NCI-H524 treated with DMSO at 0.1 percent for 48 hours (cell line): ENCODE data around the gene LRRFIP2.
"Not testable (repeated sequence)": the region's sequence is repeated elsewhere in the genome, so short reads cannot be mapped to it uniquely, and the experiment has no call there.

Source experiments
- DNase-seq: peaks from one replicate; lab custom pipeline; 2025; lab: John Stamatoyannopoulos, UW

Gene LRRFIP2

DNA sequence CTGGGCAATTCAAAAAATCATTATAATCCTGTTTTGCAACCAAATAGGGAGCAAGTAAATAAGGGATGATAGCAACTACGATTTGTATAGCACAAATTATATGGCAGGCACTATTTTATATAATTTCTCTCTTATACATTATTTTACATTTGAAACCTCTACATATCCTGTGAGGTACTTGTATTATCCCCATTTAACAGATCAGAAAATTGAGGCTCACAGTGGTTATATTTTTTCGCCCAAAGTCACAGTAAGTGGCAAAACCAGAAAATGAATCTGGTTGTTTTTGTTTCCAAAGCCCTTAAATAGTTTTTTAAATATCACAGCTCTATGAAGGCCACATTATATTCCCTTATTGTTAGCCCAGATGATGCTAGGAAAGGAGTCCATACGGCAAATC is 106.8 kb downstream of the LRRFIP2 start:
- no peak for DNase-seq

DNA sequence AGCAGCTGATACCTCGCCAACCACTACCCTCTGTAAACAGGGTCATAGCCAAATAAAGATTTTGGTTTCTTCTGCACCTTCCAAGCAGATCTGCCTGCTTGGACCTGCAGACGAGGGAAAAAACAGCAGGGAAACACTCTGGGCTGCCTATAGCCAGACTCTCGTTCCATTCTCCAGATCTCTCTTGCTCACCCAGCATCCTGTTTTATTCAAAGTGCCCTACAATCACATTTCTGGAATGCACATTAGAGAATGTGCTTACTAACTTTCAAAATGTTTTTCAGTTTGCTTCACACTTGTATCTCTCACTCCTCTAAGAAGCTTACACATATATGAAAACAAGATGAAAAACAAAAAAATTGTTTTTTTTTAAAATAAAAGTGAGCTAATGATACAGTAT is 109.6 kb downstream of the LRRFIP2 start:
- no peak for DNase-seq

DNA sequence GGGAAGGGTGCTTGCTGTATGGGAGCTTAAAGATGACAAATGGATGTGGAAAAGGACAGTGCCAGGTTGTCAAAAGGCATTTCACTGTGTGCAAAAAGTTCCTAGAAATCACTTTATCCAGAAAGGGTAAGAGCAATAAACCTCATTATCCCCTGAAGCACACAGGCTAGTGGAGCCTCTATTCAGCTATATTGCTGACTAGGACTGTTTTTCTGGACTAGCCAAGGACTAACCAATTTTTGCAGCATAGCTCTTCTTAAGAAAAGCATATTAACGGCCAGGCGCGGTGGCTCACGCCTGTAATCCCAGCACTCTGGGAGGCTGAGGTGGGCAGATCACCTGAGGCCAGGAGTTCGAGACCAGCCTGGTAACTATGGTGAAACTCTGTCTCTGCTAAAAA is 116.3 kb downstream of the LRRFIP2 start:
- DNase-seq: no peak

DNA sequence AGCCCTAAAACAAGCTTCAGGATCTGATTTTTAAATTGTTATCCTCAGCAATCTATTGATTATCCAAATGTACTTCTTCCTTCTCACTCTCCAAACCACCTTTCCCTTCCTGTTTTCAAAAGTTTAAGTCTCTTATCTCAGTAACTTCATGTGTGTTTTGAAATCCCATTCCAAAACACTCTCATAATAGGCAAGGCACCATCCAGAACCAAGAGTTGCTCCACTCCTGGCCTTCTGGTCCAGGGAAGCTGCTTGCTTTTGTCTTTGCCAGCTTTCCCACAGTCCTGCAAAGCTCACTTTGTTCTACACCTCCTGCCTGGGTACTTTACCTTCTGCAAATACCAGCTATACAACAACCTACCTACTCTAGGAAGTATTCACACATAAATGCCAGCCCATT is 117.6 kb downstream of the LRRFIP2 start:
- no peak for DNase-seq

DNA sequence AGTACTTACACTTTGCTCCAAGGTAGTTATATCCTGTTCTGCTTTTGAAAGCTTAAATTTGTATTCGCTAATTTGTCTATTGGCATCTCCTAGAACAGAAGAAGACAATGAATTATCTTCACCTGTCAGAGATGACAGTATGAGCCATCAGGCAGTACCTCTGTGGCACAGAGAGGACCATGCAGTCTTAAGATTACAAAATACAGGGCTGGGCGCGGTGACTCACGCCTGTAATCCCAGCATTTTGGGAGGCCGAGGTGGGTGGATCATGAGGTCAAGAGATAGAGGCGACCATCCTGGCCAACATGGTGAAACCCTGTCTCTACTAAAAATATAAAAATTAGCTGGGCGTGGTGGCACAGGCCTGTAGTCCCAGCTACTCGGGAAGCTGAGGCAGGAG is 119.3 kb downstream of the LRRFIP2 start:
- DNase-seq: not testable (repeated sequence)

DNA sequence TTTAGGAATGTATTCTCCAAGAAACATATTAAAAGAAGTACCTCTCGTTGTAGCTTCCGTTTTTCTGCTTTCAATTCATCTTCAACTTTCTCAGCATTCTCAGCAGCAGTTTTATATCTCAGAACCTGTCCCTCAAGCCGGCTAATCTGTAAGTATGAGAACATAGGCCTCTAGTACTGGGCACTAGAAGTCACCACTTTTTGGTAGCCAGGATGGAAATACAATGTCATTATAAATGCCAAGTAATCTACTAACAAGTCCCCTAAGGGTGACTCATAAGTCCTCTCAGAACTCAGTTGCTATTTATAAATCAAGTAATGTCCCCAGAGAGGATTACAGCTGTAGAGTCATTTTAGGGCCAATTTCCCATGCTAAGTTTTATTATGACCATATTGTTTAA is 120.0 kb downstream of the LRRFIP2 start:
- no peak for DNase-seq

DNA sequence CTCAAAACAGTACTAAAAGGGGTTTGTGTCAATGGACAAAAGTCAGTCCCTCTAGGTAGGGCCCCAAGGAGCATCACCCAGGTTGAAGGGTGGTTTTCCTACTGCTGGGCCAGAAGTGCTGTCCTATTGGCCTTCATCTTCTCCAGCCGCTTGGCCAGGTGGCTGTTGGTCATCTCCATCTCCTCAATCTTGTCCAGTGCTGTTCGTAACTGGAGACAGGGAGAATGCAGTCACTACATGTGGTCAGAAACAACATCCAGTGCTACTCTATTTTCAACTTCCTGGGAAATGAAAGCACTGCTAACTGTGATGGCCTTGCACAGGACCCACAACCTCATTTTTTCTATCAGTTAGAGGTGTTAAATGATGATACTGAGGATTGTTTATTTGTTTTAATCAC is 120.6 kb downstream of the LRRFIP2 start:
- DNase-seq: no peak

DNA sequence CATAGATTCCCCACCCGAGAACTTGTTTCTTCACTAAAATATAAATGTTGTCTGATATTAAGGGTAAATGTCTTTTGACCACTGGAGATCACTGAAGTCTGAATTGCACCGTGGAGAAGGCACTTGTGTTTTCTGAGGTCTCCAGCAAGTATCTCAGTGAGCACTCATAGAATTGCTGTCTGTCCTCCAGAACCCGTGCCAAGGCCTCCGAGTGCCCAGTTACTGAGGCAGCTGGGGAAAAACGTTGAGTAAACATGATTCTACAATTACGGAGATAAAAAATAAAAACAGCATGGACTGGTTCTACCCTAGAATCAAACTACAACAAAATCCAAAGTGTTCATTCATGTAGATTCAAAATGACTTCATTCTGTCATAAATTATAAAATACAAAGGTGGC is 121.0 kb downstream of the LRRFIP2 start:
- no peak for DNase-seq

DNA sequence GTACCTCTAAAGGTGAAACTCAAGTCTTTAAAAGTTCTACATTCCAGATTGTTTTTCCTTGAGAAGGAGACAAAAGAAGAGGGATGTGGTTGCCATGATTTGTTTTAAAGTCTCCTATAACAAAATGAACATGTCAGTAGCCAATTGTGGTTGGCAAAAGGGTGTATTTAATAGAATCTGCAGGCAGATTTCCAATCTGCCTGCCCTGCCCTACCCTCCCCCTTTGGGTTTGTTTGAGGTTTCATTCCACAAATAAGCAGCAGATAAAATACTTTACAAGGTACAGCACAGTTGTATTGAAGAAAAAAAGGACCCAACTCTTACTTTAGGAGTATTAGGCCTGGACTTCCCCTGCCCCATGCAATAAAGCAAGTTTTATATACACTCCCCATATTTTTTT is 121.5 kb downstream of the LRRFIP2 start:
- no peak for DNase-seq

DNA sequence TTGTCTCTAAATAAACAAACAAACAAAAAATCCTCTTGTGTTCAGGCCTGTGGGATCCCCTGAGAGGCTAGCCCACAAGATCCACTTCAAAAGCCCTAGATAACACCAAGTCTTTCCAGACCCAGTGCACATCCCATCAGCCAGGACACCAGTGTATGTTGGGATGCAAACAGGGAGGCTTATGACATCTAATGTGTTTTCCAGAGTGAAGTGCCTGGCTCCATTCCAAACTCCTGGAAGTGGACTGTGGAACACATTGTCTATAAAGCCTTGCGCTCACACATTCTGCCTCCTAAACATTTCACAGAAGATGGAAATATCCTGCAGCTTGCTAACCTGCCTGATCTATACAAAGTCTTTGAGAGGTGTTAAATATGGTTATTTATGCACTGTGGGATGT is 124.1 kb downstream of the LRRFIP2 start:
- DNase-seq: no peak

DNA sequence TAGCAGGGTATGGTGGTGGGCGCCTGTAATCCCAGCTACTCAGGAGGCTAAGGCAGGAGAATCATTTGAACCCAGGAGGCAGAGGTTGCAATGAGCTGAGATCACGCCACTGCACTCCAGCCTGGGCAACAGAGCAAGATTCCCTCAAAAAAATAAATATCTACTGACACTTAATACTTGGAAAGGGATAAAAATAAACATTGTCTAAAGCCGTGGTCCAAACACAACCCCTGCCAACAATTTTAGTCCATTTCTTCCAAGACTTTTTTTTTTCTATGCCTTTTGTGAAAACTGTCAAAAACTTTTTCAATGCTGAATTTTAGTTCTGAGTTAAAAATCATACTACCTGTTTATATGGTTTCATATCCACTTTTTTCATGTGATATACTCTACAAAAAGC is 131.7 kb downstream of the LRRFIP2 start:
- not testable (repeated sequence) for DNase-seq

DNA sequence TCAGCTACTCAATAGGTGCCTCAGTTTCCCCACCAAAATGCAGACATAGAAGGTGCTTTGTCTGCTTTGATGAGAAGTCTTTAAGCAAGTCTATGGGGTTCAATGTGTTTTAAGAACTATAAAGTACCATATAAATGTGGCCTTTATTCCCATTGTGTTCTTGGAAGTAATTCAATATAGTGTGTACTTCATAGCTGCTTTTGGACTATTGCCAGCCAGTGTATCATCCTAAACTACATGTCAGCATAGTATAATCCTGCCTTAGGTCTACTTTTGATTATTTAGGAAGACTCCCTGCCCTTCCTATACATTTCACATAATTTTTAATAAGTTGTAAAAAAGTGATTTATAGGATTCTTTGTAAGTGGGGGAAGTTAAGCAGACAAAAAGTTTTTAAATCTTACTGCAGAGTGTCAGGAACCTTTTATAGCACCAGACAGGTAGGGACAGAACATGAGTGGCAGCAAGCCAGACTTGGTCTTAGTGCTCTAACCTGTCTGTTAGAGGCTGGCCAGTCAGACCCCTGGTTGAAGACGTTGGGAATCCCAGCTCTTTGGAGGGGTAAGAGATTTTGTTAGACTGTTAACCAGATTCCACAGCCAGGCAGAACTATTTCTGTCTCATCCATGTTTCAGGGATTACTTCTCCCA is 132.7 kb downstream of the LRRFIP2 start:
- DNase-seq: no peak

DNA sequence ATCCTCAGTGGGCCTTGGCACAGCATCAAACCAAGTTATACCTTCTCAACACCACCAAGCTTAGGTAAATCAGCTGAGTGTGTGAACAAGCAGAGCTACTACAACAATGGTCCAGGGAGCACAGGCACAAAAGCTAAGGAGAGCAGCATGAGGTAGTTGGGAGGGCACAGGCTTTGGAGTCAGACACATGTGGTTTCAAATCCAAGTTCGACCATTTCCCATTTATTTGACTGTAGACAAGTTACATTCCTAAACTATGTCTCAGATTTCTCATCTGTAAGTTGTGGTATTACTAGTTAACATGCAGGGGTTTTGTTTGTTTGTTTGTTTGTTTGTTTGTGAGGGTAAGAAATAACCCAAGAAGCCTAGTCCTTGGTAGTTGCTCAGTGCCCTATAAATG is 134.2 kb downstream of the LRRFIP2 start:
- DNase-seq: no peak

DNA sequence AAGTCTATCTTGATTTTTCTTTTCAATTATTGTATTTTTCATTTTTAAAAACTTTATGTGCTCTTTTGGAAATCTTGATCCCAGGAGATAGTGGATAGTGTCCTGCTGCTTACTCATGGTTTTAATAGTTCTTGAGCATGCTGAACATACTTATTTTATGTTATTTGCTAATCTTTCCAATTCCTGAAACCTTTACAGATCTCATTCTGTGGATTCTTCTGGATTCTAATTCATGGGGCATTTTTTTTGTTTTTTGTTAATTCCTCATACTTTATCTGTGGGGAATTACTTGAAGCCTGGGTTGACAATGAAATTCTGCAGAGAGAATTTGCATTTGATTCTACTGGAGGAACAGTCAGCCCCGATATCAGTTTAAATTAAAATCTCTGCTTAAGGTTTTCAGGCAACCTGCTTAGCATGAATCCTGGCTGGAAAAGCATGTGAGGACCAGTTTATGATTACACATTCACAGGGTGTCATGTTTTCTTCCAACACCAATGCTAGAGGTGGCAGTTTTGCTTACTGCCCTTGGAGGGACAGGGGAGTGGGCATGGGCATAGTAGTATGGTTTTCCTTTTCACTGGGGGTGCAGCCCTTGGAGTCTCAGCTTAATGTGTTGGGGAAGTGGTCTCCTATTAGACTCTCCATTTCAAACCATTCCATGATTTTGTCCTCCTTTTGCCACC is 135.1 kb downstream of the LRRFIP2 start:
- DNase-seq: no peak

DNA sequence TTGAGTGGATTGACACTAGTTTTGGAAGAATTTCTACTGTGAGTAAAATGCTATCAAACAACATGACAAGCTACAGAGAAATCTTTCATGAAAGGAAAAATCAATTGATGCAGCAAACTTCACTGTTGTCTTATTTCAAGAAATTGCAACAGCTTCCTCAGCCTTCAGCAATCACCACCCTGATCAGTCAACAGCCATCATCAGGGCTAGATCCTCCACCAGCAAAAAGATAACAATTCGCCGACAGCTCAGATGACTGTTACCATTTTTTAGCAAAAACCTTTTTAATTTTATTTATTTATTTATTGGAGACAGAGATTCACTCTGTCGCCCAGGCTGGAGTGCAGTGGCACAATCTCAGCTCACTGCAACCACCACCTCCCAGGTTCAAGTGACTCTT is 137.0 kb downstream of the LRRFIP2 start:
- no peak for DNase-seq

DNA sequence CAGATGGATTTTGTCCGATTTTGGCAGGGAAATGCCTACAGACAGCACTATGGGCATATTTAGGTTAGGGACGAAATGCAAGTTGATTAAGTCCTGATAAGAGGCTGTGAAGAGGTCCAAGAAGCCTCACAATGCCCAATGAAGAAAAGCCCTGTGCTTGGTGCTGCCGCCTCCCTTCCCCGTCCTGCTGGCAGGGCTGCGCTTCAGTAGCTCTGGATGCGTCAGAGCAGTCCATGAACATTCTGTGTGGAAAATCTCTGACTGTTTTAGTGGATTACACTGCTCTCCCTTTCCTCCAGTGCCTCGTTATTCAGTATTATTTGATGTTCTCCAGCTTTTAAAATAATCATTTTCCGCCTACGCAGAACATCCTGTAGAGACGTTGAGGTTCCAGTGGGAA is 141.4 kb downstream of the LRRFIP2 start:
- no peak for DNase-seq

DNA sequence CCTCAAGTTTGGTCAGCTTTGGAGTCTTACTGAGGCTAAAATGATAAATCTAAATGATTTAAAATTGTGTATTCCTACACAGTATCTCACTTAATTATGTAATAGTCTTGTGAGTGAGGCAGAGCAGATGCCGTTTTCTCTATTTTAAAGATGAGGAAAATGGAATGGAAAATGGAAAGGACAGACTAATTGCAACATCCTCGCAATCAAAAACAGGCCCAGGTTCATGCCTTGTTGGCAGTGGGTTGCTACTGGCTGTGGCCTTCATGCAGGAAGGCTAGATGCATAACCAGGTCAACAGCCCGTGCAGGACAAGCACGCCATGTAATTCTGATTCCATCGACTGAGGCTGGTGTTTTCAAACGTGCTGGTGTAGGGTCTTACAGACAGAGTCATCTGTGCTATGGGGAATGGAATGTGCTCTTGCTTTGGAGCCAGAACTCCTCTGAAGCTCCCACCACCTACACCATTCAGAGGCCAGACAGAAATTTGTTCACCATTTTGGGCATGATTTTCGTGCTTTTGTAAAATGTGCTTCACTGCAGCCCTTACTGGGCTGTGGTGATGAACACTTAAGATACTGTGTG is 143.2 kb downstream of the LRRFIP2 start:
- no peak for DNase-seq

DNA sequence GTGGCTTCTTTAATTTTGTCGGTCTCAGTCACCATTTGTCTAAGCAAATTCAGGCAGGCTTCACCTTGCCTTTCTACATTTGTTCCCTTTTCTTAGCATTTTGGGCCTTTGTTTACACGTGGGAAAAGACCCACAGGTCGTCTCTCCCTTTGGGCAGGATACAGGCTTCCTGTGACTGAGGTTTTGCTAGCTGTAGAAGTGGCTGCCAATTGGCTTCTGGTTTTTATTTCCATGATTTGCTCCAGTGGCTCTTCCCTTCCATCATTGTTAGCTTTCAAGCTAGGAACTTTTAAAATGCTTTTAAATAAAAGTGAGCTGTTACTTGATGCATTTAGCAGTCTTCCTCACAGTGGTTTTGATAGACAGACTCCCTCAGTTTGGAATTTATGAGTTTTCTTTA is 143.8 kb downstream of the LRRFIP2 start:
- DNase-seq: no peak

DNA sequence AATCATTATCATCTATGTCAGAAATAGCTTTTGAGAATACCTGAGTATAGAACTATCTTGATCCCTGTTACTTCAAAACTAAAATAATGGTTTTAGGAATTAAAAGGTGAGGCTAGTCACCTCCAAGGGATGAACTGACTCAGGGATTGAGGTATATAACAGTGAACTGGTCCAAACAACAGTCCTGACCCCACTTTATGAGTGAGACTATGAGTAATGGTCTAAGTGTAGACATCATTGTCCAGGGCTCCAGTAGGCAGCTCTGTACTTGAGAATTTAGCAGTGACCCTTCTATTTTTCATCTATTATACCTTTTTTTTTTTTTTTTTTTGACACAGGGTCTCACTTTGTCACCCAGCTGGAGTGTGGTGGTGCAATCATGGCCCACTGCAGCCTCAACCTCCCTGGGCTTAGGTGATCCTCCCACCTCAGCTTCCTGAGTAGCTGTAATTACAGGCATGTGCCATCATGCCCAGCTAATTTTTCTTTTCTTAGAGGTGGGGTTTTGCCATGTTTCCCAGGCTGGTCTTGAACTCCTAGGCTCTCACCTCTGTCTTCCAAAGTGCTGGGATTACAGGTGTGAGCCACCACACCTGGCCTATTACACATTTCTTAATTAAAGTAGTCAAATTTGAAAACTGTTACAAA is 144.7 kb downstream of the LRRFIP2 start:
- DNase-seq: no peak

DNA sequence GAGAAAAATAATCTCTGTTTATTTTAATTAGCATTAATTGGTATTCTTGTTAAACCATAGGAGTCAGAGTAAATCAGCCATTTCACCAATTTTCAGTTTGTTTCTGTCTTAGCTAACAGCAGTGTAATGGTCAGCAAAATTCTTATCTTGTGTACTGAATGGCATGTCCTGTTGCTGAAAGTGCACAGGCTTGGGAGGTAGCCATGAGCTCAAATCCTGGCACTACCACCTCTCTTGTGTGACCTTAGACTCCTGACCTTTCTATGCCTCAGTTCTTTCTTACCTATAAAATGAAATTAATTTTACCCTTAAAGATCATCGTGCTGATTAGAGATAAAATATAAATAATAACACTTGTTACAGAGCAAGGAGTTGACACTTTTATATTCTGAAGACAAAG is 145.3 kb downstream of the LRRFIP2 start:
- DNase-seq: no peak

DNA sequence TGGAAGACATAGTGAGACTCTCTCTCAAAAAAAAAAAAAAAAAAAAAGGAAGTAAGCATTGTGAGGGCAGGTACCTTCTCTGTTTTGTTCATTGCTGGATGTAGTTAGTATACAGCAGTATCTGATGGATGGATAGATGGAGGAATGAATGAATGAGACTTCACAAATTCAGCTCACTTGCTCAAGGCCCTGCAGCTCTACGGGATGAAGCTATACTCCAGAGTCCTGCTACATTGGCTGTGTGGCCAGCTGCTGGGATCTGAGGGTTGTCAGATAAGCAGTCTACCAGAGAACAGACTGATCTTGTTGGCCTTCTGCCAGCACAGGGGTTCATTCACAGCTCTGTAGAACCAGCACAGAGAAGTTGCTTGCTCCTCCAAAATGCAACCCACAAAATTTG is 146.1 kb downstream of the LRRFIP2 start:
- DNase-seq: no peak

DNA sequence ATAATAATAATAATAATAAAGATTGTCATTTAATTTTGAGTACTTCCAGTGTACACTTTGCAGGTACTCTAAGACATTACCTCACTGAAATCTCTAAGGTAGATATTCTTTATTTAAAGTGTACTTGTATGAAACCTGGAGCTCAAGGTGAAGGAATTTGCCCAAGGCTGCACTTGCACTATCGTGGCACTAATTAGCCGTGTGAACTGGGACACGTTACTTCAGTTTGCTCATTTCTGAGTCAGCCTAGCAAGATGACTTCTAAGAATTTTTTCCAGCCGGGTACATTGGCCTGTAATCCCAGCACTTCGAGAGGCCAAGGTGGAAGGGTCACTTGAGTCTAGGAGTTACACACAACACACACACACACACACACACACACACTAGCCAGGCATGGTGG is 147.5 kb downstream of the LRRFIP2 start:
- DNase-seq: no peak
